Neuronal stem cell (in vitro differentiated cells): ENCODE measurements around the gene WFDC6.

Source experiments
- DNase-seq: peaks from one replicate; pipeline ENCODE4 v3.0.0-alpha.2; 2013; ENCODE audit warnings: low spot score
- H2AFZ ChIP-seq: one replicate; pipeline ENCODE4 v1.6.1; 2013; ENCODE audit warnings: mild to moderate bottlenecking, low read length, inconsistent platforms
- H2AK5ac ChIP-seq: 2 replicates; pipeline ENCODE4 v1.6.1; 2013; ENCODE audit warnings: low read depth, mild to moderate bottlenecking, inconsistent platforms, low read length, moderate library complexity, mixed read lengths
- H2BK120ac ChIP-seq: 2 replicates; pipeline ENCODE4 v1.6.1; 2013; ENCODE audit warnings: low read depth, mild to moderate bottlenecking, inconsistent platforms, low read length, moderate library complexity, mixed read lengths
- H2BK12ac ChIP-seq: one replicate; pipeline ENCODE4 v1.6.1; 2013; ENCODE audit warnings: low read length, inconsistent platforms
- H2BK15ac ChIP-seq: 2 replicates; pipeline ENCODE4 v1.6.1; 2013; ENCODE audit warnings: mild to moderate bottlenecking, low read length, inconsistent platforms, mixed read lengths
- H2BK5ac ChIP-seq: one replicate; pipeline ENCODE4 v1.6.1; 2013; ENCODE audit warnings: inconsistent platforms, mild to moderate bottlenecking, low read length, moderate library complexity
- H3K14ac ChIP-seq: one replicate; pipeline ENCODE4 v1.6.1; 2013; ENCODE audit warnings: low read length, inconsistent platforms
- H3K18ac ChIP-seq: 2 replicates; pipeline ENCODE4 v1.6.1; 2013; ENCODE audit warnings: low read length, inconsistent platforms
- H3K23ac ChIP-seq: 2 replicates; pipeline ENCODE4 v1.6.1; 2013; ENCODE audit warnings: low read depth, mild to moderate bottlenecking, mixed read lengths, low read length, inconsistent platforms; ENCODE audit not compliant: poor library complexity
- H3K27ac ChIP-seq: replicated peaks from 3 replicates; pipeline ENCODE4 v1.5.1; 2013; ENCODE audit warnings: low read length, inconsistent platforms
- H3K27me3 ChIP-seq, 3 experiments: 2 replicates each; pipeline ENCODE4 v1.6.1; 2013; ENCODE audit warnings: low read length in 3 of 3, mild to moderate bottlenecking in 2 of 3, inconsistent platforms in 1 of 3, low read depth in 1 of 3, mixed read lengths in 1 of 3, moderate library complexity in 1 of 3; ENCODE audit not compliant: control insufficient read depth in 3 of 3, insufficient read depth in 3 of 3
- H3K36me3 ChIP-seq, 2 donors: replicated peaks in 1 of 2; 2 replicates each; pipeline ENCODE4 v1.6.1; 2013; ENCODE audit warnings: low read length in 2 of 2; ENCODE audit not compliant: control insufficient read depth in 2 of 2, insufficient read depth in 2 of 2
- H3K4ac ChIP-seq: 2 replicates; pipeline ENCODE4 v1.6.1; 2013; ENCODE audit warnings: inconsistent platforms, mild to moderate bottlenecking, low read length, moderate library complexity
- H3K4me1 ChIP-seq, 2 donors: 1 replicate in 1 of 2; 2 replicates in 1 of 2; pipeline ENCODE4 v1.6.1; 2013; ENCODE audit warnings: low read length in 2 of 2, low read depth in 1 of 2; ENCODE audit not compliant: control insufficient read depth in 2 of 2, insufficient read depth in 1 of 2
- H3K4me2 ChIP-seq: one replicate; pipeline ENCODE4 v1.6.1; 2013; ENCODE audit warnings: mild to moderate bottlenecking, low read length, inconsistent platforms; ENCODE audit not compliant: insufficient read depth, poor library complexity, severe bottlenecking
- H3K4me3 ChIP-seq, 2 donors: 2 replicates each; pipeline ENCODE4 v1.5.1; 2013; ENCODE audit warnings: low read length in 2 of 2, mild to moderate bottlenecking in 2 of 2, inconsistent platforms in 1 of 2, moderate library complexity in 1 of 2
- H3K79me1 ChIP-seq: one replicate; pipeline ENCODE4 v1.6.1; 2013; ENCODE audit warnings: low read depth, mild to moderate bottlenecking, inconsistent platforms, low read length, moderate library complexity
- H3K9ac ChIP-seq: one replicate; pipeline ENCODE4 v1.6.1; 2013; ENCODE audit warnings: mild to moderate bottlenecking, low read depth, low read length, inconsistent platforms; ENCODE audit not compliant: poor library complexity
- H3K9me3 ChIP-seq, 2 donors: replicated peaks in 1 of 2; 2 replicates each; pipeline versions ENCODE3 to v1.6.1; 2013; ENCODE audit warnings: low read length in 2 of 2, mild to moderate bottlenecking in 2 of 2, inconsistent platforms in 1 of 2, low read depth in 1 of 2, mixed read lengths in 1 of 2, moderate library complexity in 1 of 2; ENCODE audit not compliant: control insufficient read depth in 2 of 2, insufficient read depth in 1 of 2
- H4K8ac ChIP-seq: one replicate; pipeline ENCODE4 v1.6.1; 2013; ENCODE audit warnings: low read depth, mild to moderate bottlenecking, inconsistent platforms, low read length, moderate library complexity
- H4K91ac ChIP-seq: one replicate; pipeline ENCODE4 v1.6.1; 2013; ENCODE audit warnings: low read length, low read depth, mild to moderate bottlenecking, inconsistent platforms; ENCODE audit not compliant: poor library complexity
- WGBS, 2 donors: extraction: QIAGEN DNeasy Blood & Tissue Kit; methylation state at CpG; one replicate each; pipeline ENCODE4 v1.1.7; 2013; ENCODE audit warnings: missing lambda C conversion rate in 2 of 2, mixed read lengths in 1 of 2; ENCODE audit not compliant: insufficient read length in 2 of 2, insufficient replicate concordance in 1 of 2; ENCODE audit errors: extremely low coverage in 2 of 2; 5-methylcytosine and 5-hydroxymethylcytosine counted together

The WFDC6 gene

DNA sequence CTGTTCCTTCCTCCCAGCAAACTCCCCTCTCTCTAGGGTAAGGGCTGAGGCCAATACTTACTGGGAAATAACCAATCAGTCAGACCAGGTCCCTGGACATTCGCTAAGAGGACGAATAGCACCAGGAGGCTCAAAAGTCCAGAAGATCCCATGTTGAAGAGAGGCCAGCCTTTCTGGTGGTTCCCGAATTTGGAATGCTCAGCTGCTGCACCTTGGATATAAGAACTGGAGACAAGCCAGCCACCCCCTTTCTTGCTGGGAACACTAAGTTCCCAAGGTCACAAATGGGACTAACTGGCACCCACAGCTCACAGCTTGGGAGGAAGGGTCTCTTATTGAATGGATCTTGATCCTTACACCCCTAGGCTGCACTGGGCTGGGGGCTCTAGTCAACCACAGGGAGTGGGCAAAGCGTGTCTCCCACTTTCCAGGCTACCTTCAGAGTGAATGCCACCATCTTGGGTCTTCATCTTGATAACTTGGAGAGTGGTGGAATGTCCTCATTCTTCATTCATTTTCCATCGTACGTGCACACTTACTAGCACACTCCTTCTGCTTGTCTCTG, 8.0 kb upstream of the WFDC6 start, which contains the start of gene EPPIN:
Gene EPPIN, minus strand, starts transcription at position 196 of the 565 bp plus-strand sequence. Its CDS starts 44 bp downstream, at position 152.
- H3K4me2 ChIP-seq = no peak within 1 kb of the TSS
- no peak within 1 kb of the TSS for H2BK15ac ChIP-seq
- no peak within 1 kb of the TSS for H3K4me3 ChIP-seq
- peaks cover 0 to 14% (median 0%) of the 10 kb centered on the region in 3 experiments for H3K27me3 ChIP-seq
- no peak within 1 kb of the TSS for H4K8ac ChIP-seq
- no peak within 1 kb of the TSS for H3K14ac ChIP-seq
- H3K27ac ChIP-seq = no peak within 1 kb of the TSS
- H4K91ac ChIP-seq = no peak within 1 kb of the TSS
- H2BK12ac ChIP-seq = no peak within 1 kb of the TSS
- no peak for DNase-seq
- H3K4me1 ChIP-seq = no peaks in the 10 kb centered on the region
- H2AFZ ChIP-seq = no peak within 1 kb of the TSS
- H3K9ac ChIP-seq = no peak within 1 kb of the TSS
- no peaks in the 10 kb centered on the region for H3K36me3 ChIP-seq
- H2BK5ac ChIP-seq = no peak within 1 kb of the TSS
- no peaks in the 10 kb centered on the region for H3K9me3 ChIP-seq
- H3K79me1 ChIP-seq = no peaks in the 10 kb centered on the region
- no peak within 1 kb of the TSS for H3K23ac ChIP-seq
- WGBS, 2 donors = no CpG with 5 or more reads among the region's 6 CpGs
- H2BK120ac ChIP-seq = no peak within 1 kb of the TSS
- H3K18ac ChIP-seq = no peak within 1 kb of the TSS
- no peak within 1 kb of the TSS for H3K4ac ChIP-seq
- no peak within 1 kb of the TSS for H2AK5ac ChIP-seq

DNA sequence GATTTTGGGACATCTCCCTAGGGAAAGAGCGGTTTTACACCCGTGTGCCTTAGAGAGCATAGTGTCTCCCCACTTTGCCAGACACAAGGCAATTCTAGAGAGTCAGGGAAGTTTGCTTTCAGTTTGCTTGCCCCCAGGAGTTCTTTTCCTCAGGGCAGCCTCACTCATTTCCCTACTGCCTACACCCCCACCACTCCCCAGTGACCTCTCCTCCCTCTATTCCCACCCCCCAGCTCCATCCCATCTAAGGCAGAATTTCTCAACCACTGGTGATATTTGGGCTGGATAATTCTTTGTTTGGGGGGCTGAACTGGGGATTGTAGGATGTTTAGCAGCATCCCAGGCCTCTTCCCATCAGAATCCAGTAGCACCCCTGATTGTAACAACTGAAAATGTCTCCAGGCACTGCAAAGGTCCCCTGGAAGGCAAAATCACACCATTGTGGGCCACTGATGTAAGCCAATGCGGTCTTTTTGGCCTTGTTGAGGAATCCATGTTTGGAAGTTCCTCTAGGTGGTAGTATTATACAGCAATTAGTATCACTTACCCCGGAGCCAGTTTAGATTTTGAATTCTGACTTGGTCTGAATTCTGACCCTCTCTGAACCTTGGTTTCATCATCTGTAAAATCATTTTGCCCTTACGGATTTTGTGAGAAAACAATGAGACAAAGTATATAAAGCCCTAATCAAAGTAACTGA, 6.6 kb upstream of the WFDC6 start:
- Histone ChIP-seq H3K23ac (no peak overlapping the region), H3K4me2 (no peak overlapping the region), H4K8ac (no peak overlapping the region), H2AFZ (no peak overlapping the region), H3K27me3 (peaks cover 0 to 14% (median 0%) of the 10 kb centered on the region in 3 experiments), H3K9me3 (no peaks in the 10 kb centered on the region), H2BK12ac (no peak overlapping the region), H3K27ac (no peak overlapping the region), H2BK5ac (no peak overlapping the region), H3K4me1 (no peaks in the 10 kb centered on the region), H3K9ac (no peak overlapping the region), H2BK15ac (no peak overlapping the region), H3K14ac (no peak overlapping the region), H2BK120ac (no peak overlapping the region), H4K91ac (no peak overlapping the region), H3K79me1 (no peaks in the 10 kb centered on the region), H3K36me3 (no peaks in the 10 kb centered on the region), H3K4ac (no peak overlapping the region), H3K4me3 (no peak overlapping the region), H3K18ac (no peak overlapping the region), H2AK5ac (no peak overlapping the region)
- no CpG with 5 or more reads among the region's 5 CpGs for WGBS, 2 donors
- peak; percentile 29 for DNase-seq

DNA sequence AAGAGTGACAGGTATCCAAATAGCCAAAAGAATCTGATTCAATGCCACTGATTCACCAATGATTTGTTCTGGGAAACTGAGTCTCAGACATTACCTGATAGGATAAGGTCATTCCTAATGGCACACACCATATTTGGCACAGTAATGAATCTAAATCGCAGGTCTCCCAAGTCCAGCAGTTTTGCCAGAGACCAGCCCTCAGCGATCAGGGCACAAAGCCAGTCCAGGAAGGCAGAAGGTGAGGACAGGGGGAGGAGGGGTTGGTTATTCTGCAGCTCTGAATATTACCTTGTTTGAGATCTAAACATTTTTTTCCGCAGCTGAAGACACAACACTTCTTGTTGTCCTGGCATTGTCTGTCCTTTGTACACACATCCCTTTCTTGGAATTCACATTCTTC, 6.1 kb upstream of the WFDC6 start:
- H2BK120ac ChIP-seq = no peak overlapping the region
- no peak overlapping the region for H2AFZ ChIP-seq
- no peak overlapping the region for H3K23ac ChIP-seq
- H4K91ac ChIP-seq = no peak overlapping the region
- H3K9ac ChIP-seq = no peak overlapping the region
- H3K9me3 ChIP-seq = no peaks in the 10 kb centered on the region
- H2BK15ac ChIP-seq = no peak overlapping the region
- no peak for DNase-seq
- no peak overlapping the region for H2BK12ac ChIP-seq
- H3K4me3 ChIP-seq = no peak overlapping the region
- H3K27ac ChIP-seq = no peak overlapping the region
- no CpG with 5 or more reads among the region's 3 CpGs for WGBS, 2 donors
- H4K8ac ChIP-seq = no peak overlapping the region
- H3K27me3 ChIP-seq = peaks cover 0 to 14% (median 0%) of the 10 kb centered on the region in 3 experiments
- H3K4ac ChIP-seq = no peak overlapping the region
- no peak overlapping the region for H2AK5ac ChIP-seq
- no peak overlapping the region for H3K4me2 ChIP-seq
- no peak overlapping the region for H3K14ac ChIP-seq
- H3K4me1 ChIP-seq = no peaks in the 10 kb centered on the region
- H3K79me1 ChIP-seq = no peaks in the 10 kb centered on the region
- H3K36me3 ChIP-seq = no peaks in the 10 kb centered on the region
- H3K18ac ChIP-seq = no peak overlapping the region
- H2BK5ac ChIP-seq = no peak overlapping the region

DNA sequence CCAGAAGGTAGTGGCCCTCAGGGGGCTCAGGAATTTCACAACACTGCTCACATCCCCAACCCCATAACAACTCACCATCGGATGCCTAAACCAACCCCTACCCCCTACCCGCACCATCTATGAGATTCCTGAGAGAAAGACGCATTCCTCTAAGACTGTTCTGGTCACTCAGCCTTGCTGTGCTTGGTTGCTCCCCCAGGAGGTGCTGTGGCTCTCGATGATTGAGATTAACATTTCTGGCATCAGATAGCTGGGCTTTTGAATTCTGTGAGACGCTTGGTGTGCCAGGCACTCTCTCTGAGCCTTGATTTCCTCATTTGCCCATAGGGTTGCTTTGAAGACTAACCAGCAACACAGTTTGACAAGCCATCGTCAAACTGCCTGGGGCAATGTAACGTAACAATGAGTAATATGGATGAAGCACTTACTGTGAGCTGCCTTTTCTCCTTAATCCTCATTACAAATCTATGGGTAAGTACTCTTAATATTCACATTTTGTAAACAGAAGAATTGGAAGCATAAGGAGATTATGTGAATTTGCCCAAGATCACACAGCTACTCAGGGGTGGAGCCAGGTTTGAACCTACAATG, 978 bp downstream of the WFDC6 start:
- Histone ChIP-seq H3K14ac (no peak overlapping the region), H3K9me3 (no peaks in the 10 kb centered on the region), H3K18ac (no peak overlapping the region), H3K36me3 (no peaks in the 10 kb centered on the region), H3K79me1 (no peaks in the 10 kb centered on the region), H3K4me2 (no peak overlapping the region), H3K4me3 (no peak overlapping the region), H2AK5ac (no peak overlapping the region), H2BK15ac (no peak overlapping the region), H2BK120ac (no peak overlapping the region), H2AFZ (no peak overlapping the region), H4K8ac (no peak overlapping the region), H3K4ac (no peak overlapping the region), H3K23ac (no peak overlapping the region), H3K4me1 (no peaks in the 10 kb centered on the region), H3K27ac (no peak overlapping the region), H2BK12ac (no peak overlapping the region), H2BK5ac (no peak overlapping the region), H4K91ac (no peak overlapping the region), H3K9ac (no peak overlapping the region), H3K27me3 (no peaks in the 10 kb centered on the region)
- no CpG with 5 or more reads among the region's 7 CpGs for WGBS, 2 donors
- no peak for DNase-seq
